Measurements from ENCODE around the gene TANC1. TPM values are rescaled to one million over a fixed set of nuclear protein-coding genes. Genes with fewer than 3 reads are reported as not detected.
A peak's percentile ranks its signal among the peaks of the same experiment; 100 is the strongest.

TANC1 gene
- total RNA-seq, 2 donors from 2014 or later, result 2.9 to 9.5 TPM

- peaks cover 24% of the 10 kb centered on the region for H3K9me3 Mint-ChIP-seq
- H3K9me3 ChIP-seq (ENCODE audit: control insufficient read depth, low read length), result peaks cover 16% of the 10 kb centered on the region
- H3K4me3 ChIP-seq (ENCODE audit: low read length), result no peak overlapping the region
- peaks cover 42% of the 10 kb centered on the region for H3K4me1 Mint-ChIP-seq
- H3K9ac ChIP-seq (ENCODE audit: extremely low read depth, low read length, poor library complexity, severe bottlenecking), result no peak overlapping the region
- no peak for DNase-seq
- H3K4me1 ChIP-seq (ENCODE audit: control insufficient read depth, insufficient read depth, low read length), result peaks cover 30% of the 10 kb centered on the region
- H3K27ac ChIP-seq (ENCODE audit: low read depth, low read length), result no peak overlapping the region
- peaks cover 30% of the 10 kb centered on the region for H3K36me3 ChIP-seq (ENCODE audit: control insufficient read depth, insufficient read depth, low read length)
- no peaks in the 10 kb centered on the region for H3K27me3 Mint-ChIP-seq (ENCODE audit: insufficient read depth)
- 85 to 89% methylated on average over 6 to 11 of the region's 11 CpGs for WGBS, 2 experiments (ENCODE audit: insufficient coverage in 1 of 2, insufficient read length in 1 of 2)
- H3K27ac Mint-ChIP-seq, result no peak overlapping the region
- peaks cover 14% of the 10 kb centered on the region for H3K36me3 Mint-ChIP-seq (ENCODE audit: low read depth)
- no peak for TF ChIP-seq CTCF (conservative IDR thresholded peaks at IDR 0.05)
- H3K4me3 Mint-ChIP-seq, result no peak overlapping the region
- no peaks in the 10 kb centered on the region for H3K27me3 ChIP-seq (ENCODE audit: control insufficient read depth, insufficient read depth, low read length, poor library complexity, severe bottlenecking)
Measured at GRCh38 chr2:159045545-159046454, 77.4 kb downstream of the TANC1 start.

GRCh38 chr2:159046966-159047365, 78.5 kb downstream of the TANC1 start:
- H3K9ac ChIP-seq (ENCODE audit: extremely low read depth, low read length, poor library complexity, severe bottlenecking), result no peak overlapping the region
- no peak for DNase-seq
- peaks cover 23% of the 10 kb centered on the region for H3K36me3 ChIP-seq (ENCODE audit: control insufficient read depth, insufficient read depth, low read length)
- no peak overlapping the region for H3K27ac ChIP-seq (ENCODE audit: low read depth, low read length)
- no peaks in the 10 kb centered on the region for H3K27me3 Mint-ChIP-seq (ENCODE audit: insufficient read depth)
- TF ChIP-seq CTCF (conservative IDR thresholded peaks at IDR 0.05), result no peak
- H3K36me3 Mint-ChIP-seq (ENCODE audit: low read depth), result peaks cover 4% of the 10 kb centered on the region
- H3K4me3 Mint-ChIP-seq, result no peak overlapping the region
- peaks cover 12% of the 10 kb centered on the region for H3K9me3 Mint-ChIP-seq
- 96% methylated on average over 1 of the region's 1 CpG; no CpG with 5 or more reads in 1 of the 2 experiments for WGBS, 2 experiments (ENCODE audit: insufficient coverage in 1 of 2, insufficient read length in 1 of 2)
- H3K9me3 ChIP-seq (ENCODE audit: control insufficient read depth, low read length), result peaks cover 9% of the 10 kb centered on the region
- H3K27me3 ChIP-seq (ENCODE audit: control insufficient read depth, insufficient read depth, low read length, poor library complexity, severe bottlenecking), result no peaks in the 10 kb centered on the region
- no peak overlapping the region for H3K27ac Mint-ChIP-seq
- no peak overlapping the region for H3K4me3 ChIP-seq (ENCODE audit: low read length)
- peaks cover 46% of the 10 kb centered on the region for H3K4me1 Mint-ChIP-seq
- peaks cover 36% of the 10 kb centered on the region for H3K4me1 ChIP-seq (ENCODE audit: control insufficient read depth, insufficient read depth, low read length)

GRCh38 chr2:159050426-159050825, 82.0 kb downstream of the TANC1 start:
- TF ChIP-seq CTCF (conservative IDR thresholded peaks at IDR 0.05), result no peak
- Mint-ChIP-seq H3K27ac (no peak overlapping the region), H3K36me3 (ENCODE audit: low read depth) (no peaks in the 10 kb centered on the region), H3K27me3 (ENCODE audit: insufficient read depth) (no peaks in the 10 kb centered on the region), H3K4me1 (peaks cover 56% of the 10 kb centered on the region), H3K4me3 (no peak overlapping the region), H3K9me3 (no peaks in the 10 kb centered on the region)
- no peak overlapping the region for H3K27ac ChIP-seq (ENCODE audit: low read depth, low read length)
- H3K4me1 ChIP-seq (ENCODE audit: control insufficient read depth, insufficient read depth, low read length), result peaks cover 48% of the 10 kb centered on the region
- 89 to 97% methylated on average over 1 of the region's 1 CpG for WGBS, 2 experiments (ENCODE audit: insufficient coverage in 1 of 2, insufficient read length in 1 of 2)
- peaks cover 9% of the 10 kb centered on the region for H3K9me3 ChIP-seq (ENCODE audit: control insufficient read depth, low read length)
- DNase-seq, result peak; percentile 56
- H3K9ac ChIP-seq (ENCODE audit: extremely low read depth, low read length, poor library complexity, severe bottlenecking), result no peak overlapping the region
- H3K36me3 ChIP-seq (ENCODE audit: control insufficient read depth, insufficient read depth, low read length), result peaks cover 16% of the 10 kb centered on the region
- H3K4me3 ChIP-seq (ENCODE audit: low read length), result no peak overlapping the region
- no peaks in the 10 kb centered on the region for H3K27me3 ChIP-seq (ENCODE audit: control insufficient read depth, insufficient read depth, low read length, poor library complexity, severe bottlenecking)
